OCI-M1 (cell line): ENCODE measurements around the gene CD81.
A peak's percentile ranks its signal among the peaks of the same experiment; 100 is the strongest.
"Not testable (repeated sequence)": the region's sequence is repeated elsewhere in the genome, so short reads cannot be mapped to it uniquely, and the experiment has no call there.

Source experiments
- DNase-seq: peaks from one replicate; lab custom pipeline; 2025; lab: John Stamatoyannopoulos, UW

The CD81 gene, protein sequence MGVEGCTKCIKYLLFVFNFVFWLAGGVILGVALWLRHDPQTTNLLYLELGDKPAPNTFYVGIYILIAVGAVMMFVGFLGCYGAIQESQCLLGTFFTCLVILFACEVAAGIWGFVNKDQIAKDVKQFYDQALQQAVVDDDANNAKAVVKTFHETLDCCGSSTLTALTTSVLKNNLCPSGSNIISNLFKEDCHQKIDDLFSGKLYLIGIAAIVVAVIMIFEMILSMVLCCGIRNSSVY

DNA sequence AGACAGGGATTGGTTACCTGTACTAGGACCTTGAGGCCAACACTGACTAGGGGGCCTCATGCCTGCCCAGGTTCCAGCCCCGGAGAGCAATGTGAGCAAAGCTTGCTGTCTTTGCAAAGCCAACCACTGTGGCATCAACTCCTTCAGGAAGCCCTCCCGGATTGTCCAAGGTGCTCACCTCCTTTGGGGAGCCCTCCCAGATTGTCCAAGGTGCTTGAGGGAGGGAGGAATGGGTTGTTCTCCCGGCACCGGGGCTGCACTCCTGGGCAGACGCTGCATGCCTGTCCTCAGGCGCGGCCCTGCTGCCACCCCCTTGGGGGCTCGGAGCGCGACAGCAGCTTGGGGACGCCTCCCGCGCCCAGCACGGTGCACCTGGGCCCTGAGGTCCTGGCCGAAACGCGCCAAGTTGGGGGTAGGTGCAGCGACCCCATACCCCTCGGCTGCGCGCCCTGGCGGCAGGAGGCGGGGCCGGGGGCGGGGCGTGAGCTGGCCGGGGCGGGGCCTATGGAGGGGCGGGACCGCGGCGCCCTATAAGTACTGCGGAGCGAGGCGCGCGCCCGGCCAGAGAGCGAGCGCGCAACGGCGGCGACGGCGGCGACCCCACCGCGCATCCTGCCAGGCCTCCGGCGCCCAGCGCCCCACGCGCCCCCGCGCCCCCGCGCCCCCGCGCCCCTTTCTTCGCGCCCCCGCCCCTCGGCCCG is at the start of gene CD81:
Gene CD81, plus strand, starts transcription at position 560 of the 701 bp plus-strand sequence. CDS start 240 bp downstream, outside the sequence.
- peak; percentile 24 for DNase-seq

DNA sequence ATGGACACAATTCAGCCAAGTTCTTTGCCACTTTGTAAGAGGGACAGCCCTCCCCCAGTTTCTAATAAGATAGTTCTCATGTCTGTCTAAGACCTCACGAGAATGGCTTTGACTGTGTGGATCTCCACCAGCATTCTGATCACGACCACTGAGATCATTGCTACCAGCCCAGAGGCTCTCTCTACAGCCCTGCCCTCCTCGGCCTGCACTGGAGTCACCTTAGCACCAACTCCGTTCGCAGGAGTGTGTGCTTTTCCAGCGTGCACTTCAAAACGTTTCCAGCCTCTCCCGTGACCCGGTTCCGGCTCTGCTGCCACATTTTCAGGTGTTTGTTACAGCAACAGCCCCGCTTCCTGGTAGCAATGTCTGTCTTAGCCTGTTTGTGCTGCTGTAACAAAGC is 49.1 kb upstream of the CD81 start:
- no peak for DNase-seq

DNA sequence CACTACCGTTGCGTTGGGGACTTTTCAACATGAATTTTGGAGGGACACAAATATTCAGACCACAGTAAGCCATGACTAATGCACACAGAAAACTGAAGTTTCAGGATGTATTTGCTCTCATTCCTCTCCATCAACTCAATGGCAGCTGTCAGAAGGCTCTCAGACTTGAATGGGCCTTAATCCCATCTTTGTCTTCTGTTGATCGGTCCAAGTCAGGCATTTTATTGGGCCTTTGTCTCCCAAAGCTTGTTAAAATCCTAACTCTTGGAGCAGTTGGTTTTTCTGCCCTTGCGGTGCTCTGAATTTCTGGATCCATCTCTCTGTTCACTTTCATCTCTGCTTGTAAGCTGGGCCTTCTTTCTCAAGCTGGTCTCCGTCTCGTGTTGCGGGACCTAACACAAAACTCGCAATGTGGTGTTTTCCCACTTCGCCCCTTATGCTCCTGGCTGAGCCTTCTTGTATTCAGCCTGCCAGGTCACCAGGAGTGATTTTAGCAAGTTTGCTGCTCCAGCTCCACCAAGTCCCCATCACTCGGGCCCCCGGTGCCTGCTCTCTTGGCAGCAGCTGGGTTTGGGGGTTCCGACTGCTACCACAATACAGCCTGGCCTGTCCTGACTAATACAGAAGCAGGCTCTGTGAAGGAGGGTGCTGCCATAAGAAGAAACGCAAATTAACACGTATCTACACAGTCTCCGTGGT is 48.3 kb upstream of the CD81 start:
- no peak for DNase-seq

DNA sequence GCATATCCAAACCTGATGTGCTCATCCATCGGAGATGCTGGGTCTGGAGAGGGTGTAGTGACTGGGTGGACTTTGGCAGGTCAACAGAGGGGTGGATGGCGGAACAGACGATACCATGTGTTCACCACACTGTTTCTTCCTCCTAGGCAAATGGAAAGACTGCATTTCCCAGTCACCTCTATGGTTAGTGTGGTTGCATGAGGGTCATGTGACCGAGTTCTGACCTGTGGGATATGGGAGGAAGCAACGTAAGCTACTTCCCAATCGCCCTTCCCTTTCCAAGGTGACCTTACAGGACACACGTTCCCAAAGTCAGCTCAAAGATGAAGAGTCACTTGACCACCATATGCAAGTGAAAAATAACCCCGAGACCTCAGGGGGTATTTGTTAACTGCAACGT is 47.6 kb upstream of the CD81 start:
- no peak for DNase-seq

DNA sequence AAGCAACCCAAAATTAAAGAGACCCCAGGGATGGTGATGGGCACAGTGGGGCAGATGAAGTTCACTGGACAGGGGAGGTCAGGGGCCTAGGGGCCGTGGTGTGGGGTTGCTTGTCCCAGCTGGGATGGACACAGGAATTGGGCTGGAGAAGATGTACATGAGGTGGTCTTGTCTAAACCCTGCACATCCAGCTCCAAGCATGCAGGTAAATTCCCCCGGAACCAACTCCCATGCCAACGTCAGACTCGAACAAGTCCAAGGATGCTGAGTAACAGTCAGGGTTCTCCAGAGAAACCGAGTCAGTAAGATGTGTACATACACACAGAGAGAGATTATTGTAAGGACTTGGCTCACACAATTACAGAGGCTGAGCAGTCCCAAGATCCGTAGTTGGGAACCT is 46.4 kb upstream of the CD81 start:
- DNase-seq = no peak

DNA sequence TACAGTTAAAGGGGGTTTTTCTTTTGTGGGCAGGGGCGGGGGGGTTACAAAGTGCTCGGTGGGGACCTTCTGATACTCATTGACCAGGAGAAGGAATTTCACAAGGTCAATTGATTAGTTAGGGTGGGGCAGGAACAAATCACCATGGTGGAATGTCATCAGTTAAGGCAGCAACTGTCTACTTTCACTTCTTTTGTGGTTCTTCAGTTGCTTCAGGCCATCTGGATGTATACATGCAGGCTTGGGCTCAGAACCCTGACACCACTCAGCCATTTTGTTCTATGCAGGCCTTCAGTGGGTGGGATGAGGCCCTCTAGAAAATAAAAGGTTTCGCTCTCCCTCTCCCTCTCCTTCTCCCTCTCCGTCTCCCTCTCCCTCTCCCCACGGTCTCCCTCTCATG is 45.7 kb upstream of the CD81 start:
- DNase-seq = no peak

DNA sequence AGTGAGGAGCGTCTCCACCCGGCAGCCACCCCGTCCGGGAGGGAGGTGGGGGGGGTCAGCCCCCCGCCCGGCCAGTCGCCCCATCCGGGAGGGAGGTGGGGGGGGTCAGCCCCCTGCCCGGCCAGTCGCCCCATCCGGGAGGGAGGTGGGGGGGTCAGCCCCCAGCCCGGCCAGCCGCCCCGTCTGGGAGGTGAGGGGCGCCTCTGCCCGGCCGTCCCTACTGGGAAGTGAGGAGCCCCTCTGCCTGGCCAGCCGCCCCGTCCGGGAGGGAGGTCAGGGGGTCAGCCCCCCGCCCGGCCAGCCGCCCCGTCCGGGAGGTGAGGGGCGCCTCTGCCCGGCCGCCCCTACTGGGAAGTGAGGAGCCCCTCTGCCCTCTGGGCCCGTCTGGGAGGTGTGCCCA is 44.5 kb upstream of the CD81 start:
- DNase-seq = not testable (repeated sequence)

DNA sequence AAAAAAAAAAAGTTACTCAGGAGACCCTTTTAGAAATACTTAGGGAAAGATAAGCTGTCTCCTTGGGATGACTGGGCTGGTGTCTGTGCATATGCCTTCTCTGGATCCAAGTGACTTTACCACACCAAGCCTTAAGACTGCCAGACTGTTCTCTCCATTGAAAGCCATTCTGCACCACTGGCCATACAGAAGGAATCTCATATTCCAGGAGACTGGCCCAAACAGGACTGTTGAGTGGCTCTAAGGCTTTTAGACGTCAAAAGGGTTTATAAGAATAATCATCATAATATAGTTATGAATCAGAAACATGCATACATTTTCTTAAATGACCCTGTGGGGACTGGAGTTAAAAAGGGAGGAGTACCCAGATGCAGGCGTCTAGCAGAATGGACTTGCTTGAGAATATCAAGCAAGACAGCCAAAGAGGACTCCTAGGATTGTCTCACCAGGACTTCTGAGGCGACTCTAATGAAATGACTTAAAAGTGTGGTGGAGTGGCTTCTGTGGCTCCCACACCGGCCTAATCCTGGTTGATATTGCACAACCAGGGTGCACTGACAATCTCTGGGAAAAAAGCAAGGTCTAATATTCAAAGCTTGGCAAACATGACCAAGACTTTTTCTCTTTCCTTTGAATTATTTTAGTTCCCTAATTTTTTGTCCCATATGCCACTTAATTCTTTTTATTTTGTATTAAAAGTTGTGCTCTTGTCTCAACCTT is 43.5 kb upstream of the CD81 start:
- DNase-seq = not testable (repeated sequence)

DNA sequence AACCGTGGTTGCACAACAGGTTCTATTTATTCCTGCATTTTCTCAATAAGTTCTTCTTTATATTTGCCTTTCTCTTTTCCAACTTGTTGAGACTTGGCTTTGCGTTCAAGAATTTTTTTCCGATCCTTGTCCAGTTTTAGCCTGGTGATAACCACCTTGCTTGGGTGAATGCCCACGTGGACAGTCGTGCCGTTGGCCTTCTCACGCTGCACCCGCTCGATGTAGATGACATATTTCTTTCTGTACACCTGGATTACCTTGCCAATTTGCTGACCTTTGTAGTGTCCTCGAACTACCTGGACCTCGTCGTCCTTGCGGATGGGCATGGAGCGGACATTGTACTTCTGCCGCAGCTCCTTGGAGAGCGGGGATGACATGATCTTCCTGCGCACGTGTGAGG is 41.8 kb upstream of the CD81 start:
- not testable (repeated sequence) for DNase-seq

DNA sequence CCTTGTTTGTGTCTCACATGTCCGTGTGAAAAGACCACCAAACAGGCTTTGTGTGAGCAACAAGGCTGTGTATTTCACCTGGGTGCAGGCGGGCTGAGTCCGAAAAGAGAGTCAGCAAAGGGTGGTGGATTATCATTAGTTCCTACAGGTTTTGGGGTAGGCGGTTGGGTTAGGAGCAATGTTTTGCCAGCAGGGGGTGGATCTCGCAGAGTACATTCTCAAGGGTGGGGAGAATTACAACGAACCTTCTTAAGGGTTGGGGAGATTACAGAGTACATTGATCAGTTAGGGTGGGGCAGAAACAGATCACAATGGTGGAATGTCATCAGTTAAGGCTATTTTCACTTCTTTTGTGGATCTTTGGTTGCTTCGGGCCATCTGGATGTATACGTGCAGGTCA is 38.4 kb upstream of the CD81 start:
- not testable (repeated sequence) for DNase-seq

DNA sequence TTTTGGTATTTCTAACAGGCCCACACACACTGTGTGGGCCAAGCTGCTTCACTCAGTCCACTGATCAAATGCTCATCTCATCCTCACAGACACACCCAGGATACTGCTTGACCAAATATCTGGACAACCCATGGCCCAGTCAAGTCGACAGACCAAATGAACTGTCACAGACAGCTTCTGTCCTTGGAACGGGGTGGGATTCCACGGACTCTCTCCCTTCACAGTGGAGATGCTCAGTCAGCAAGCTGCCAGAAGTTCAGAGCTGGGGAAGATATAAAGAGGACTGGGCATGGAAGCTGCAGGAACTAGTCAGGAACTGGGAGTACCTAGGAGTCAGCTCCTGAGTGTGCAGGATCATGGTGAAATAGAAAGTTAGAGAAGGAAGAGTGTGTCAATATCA is 34.6 kb upstream of the CD81 start:
- DNase-seq = no peak

DNA sequence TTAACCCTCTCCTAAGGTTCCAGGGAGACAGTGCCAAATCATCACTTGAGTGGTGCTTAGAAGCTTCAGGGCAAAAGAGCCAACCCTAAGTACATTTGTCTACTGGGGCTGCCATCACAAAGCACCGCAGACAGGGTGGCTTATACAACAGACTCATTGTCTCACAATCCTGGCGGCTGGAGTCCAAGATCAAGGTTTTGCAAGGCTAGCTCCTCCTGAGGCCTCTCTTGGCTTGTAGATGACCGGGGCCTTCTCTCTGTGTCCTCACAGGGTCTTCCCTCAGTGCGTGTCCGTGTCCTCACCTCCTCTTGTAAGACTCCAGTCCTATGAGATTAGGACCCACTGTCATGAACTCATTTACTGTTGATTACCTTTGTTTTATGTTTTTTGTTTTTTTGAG is 34.1 kb upstream of the CD81 start:
- DNase-seq = no peak

DNA sequence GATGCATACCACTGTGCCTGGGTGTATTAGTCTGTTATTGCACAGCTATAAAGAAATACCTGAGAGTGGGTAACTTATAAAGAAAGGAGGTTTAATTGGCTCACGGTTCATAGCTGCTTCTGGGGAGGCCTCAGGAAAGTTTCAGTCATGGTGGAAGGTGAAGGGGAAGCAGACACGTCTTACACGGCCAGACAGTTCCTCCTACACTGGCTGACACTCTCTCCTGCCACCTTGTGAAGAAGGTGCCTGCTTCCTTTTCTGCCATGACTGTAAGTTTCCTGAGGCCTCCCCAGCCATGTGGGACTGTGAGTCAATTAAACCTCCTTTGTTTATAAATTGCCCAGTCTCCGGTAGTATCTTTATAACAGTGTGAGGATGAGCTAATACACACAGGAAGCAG is 33.6 kb upstream of the CD81 start:
- no peak for DNase-seq

DNA sequence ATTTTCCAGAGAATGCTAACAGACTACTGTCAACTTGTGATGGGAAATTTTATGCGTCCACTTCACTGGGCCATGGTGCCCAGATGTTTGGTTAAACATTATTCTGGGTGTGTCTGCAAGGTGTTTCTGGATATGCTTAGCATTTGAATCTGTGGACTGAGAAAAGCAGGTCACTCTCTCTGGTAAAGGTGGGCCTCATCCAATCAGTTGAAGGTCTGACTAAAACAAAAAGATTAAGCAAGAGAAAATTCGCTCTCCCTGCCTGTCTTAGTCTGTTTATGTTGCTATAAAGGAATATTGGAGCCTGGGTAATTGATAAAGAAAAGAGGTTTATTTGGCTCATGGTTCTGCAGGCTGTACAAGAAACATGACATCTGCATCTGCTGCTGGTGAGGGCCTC is 32.1 kb upstream of the CD81 start:
- no peak for DNase-seq

DNA sequence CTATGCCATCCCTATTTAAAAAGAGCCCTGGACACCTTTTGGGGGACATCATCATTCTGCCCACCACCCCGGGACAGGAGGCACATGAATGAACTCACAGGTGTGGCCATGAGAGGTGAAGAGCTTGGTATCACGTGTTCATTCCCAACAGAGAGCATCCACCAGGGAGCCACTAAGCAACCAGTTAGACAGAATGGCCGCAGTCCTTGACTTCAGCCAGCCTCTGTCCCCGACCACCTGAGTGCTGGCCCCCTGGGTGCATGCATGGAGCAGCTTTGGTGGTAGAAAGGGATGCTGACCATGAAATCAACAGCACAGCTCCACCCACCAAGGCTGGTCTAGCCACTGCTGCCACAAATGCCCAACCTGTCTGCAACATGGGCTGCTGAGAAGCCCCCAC is 31.1 kb upstream of the CD81 start:
- DNase-seq = no peak

DNA sequence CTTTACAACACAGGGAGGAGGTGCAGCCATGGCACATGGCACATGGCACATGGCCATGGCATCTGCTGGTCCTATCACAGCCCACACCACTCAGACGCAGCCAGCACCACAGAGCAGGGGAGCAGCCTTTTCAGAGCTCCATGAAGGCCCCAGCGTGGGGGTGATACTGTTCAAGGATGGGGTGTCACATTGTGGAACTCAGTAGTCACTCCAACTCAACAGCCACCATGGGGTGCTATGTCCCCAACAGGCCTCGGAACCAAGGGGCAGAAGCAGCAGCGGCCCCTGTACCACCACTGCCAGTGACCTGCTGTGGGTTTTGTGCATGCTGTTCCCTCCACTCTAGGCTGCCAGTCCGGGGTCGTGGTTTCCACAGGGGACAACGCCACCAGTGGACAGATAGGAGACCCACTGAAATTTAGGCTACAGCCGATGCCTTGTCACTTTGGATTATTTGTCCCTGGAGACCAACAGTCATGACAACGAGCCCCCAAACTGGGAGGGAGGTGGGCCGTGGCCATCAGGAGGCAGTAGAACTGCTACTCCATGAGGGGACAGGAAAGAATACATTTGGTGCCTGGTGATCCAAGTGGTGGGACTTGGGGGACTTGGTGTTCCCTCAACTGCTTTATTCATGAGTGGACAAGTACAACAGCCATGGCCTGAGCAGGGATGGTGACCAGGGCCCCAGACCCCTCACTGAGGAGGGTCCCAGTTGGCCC is 30.4 kb upstream of the CD81 start:
- no peak for DNase-seq

DNA sequence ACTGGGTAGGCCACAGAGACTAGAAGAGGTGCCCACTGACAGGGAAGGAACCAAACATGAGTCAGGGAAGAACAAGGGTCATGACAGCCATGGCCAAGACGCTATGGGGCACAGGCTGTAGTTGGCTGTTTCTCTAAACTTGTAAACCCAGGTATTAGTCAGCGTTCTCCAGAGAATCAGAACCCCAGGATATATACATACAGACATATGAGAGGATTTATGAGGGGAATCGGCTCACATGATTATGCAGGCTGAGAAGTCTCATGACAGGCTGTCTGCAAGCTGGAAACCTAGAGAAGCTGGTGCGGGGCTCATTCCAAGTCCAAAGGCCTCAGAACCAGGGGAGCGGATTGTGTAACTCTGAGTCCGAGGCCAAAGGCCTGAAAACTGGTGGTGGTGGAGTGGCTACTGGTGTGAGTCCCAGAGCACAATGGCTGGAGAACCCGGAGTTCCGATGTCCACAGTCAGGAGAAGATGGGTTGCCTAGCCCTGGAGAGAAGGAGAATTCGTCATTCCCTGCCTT is 29.7 kb upstream of the CD81 start:
- DNase-seq = no peak

DNA sequence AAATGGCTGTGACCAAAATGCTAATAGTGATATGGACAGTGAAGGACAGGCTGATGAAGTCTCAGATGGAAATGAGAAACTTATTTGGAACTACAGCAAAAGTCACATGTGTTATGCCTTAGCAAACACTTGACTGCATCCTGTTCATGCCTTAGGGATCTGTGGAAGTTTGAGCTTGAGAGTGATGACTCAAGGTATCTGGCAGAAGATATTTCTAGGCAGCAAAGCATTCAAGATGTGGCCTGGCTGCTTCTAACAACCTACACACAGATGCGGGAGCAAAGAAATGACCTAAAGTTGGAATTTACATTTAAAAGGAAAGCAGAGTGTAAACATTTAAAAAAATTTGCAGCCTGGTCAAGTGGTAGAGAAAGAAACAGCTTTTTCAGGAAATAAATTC is 28.1 kb upstream of the CD81 start:
- DNase-seq = no peak

DNA sequence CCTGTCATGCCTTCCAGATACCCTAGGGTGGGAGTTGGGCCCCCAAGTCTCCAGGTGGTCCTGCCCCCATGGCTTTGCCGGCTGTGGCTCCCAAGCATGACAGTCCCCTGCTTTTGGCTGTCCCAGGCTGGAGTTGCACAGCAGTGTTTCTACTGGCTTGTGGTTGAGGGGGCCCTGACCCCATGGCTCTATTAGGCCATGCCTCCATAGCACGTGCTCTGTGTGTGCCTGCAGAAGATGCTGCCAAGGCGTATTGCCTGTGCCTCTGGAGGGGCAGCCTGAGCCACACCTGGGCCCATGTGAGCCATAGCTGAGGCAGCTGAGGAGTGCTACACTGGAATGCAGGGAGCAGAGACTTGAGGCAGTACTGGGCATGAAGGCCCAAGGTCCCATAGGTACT is 25.4 kb upstream of the CD81 start:
- no peak for DNase-seq

DNA sequence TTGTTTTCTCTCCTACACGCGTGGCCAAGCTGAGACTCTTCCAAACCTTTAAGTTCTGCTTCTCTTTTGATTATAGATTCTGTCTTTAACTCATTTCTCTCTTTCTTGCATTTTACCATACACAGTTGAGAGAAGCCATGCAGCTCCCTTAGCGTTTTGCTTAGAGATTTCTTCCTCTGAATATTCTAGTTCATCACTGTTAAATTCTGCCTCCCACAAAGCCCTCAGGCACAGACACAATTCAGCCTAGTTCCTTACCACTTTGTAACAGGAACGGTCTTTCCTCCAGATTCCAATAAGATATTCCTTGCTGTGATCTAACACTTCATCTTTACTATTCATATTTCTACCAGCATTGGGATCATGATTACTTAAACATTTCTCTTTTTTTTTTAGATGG is 24.7 kb upstream of the CD81 start:
- no peak for DNase-seq

DNA sequence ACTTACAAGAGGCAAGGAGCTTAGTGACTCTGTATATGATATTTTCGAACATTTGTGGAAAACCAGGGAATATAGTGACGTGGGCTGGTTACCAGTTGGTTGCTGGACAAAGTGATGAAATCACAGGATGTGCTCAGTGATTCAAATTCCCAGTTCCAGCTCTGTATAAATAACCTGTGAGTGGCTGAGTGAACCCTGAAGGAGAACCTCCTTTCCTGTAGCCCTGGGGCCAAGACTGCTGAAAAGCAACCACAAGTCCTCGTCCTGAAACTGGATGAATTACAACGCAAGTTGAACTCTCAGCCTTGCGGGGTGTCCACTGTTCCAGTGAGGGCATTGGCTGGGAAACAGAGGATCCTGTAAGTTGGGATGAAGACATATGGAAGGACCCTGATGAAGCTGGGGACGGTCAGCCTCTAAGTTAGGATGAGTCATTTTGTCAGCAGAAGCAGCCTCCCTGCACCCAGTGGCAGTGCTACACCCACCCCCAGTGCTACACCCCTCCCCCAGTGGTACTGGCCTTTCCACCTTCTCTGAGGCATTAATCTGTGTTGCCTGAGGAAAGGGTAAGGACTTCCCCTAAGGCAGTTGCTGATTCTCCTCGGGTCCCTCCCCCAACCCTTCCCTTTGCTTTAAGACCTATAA is 22.0 kb upstream of the CD81 start:
- no peak for DNase-seq
